ENCODE results near the gene SLC1A2.

Gene SLC1A2

GRCh38 chr11:35270342-35270741 is 149.0 kb downstream of the SLC1A2 start:
- DNase-seq (ENCODE audit: low read depth) = no peak

DNA sequence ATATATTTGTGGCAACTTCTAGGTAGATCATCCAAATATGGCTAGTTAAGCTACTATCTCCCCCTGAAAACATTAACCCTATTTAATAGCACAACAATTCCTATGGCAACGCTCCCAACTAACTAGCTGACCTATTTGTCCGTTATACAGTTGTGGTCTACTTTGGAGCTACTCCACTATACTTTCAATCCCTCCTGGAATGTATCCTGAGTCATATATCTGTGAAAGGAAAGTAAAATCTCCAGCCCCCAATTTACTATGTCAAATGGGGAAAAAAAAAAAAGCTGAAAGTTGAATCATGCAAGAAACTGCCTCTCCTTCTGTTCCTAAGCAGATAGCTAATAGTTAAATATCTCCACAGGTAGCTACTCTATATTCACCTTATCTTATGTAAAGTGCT is 151.9 kb downstream of the SLC1A2 start:
- DNase-seq (ENCODE audit: low read depth) = no peak

- no peak for DNase-seq (ENCODE audit: low read depth)
These were observed 153.5 kb downstream of the SLC1A2 start for GRCh38 chr11:35265755-35266454.

DNA sequence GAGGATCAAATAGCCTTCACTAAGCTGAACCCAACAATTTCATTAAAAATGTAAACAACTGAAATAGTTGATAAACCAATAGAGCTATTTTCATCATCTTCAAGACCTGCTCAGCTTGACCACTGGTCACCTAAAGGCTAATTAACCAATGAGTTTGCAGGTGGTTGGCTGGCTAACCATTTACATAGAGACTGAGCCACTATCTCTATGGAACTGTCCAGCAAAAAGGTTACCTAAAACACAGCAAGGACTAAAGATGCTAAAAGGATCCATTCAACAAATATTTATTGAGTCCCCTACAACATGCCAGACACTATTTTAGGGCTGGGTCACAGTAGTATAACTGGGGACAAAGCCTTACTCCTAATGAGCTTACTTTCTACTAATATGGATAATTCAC is 156.6 kb downstream of the SLC1A2 start:
- DNase-seq (ENCODE audit: low read depth) = no peak

DNA sequence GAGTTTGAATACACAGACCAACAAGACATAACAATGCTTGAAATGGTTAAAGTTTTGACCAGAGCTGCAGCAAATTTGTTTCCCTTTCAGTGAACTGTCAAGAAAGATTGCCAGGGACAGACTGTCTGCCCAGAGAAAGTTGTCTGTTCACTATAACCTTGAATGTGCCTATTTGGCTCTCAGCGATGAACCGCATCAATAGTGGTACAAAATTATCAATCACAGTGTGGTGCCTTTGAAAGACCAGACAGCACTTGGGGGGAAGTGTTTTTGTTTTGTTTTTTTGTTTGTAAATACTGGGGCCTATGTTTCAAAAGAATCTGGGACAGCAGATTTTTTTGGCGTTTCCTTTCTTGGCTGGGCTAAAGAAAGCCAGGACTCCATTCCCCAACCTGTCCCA is 157.3 kb downstream of the SLC1A2 start:
- no peak for DNase-seq (ENCODE audit: low read depth)

DNA sequence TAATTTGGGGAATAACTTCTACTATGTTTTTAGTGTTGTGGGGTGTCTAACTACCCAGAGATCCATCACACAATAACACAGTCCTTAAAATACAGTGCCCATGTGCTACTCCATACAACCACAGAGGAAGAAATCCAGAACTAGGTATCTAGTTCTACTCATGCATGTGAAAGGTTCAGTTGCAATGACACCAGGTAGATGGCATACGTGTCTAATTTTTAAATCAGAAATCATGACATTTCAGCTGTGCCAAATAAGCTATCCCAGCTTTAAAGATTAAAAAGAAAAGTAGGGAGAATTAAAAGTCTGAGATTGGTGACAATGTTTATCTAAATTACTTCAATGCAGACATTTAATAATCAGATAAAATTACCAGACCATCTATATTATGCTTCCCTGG is 158.2 kb downstream of the SLC1A2 start:
- DNase-seq (ENCODE audit: low read depth) = no peak

DNA sequence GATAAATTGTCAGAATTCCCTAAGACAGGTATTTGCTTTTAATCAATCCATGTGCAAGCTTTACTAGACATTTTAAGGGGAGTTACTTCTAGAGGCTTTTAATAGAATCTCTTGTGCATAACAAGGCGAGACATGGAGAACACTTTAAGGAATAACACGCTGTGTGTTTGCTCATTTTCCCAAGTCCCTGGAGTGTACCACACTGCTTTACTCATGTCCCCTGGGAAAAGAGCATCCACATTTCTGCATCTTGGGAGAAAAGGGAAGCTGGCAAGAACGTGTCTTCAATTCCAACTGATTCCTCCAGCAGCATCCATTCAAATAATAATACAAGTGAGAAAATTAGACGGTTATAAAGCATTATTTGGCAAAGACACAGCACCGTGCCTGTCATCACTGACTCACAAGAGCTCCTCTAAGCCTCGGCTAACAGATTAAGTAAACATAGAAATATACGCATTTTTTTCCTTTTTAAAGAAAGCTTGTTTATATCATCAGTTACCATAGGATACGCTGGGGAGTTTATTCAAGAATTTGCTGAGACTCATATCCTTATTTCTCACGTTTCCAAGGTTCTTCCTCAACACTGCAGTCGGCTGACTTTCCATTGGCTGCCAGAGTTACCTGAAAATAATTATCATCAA is 158.9 kb downstream of the SLC1A2 start:
- no peak for DNase-seq (ENCODE audit: low read depth)

GRCh38 chr11:35259529-35259928 is 159.8 kb downstream of the SLC1A2 start:
- no peak for DNase-seq (ENCODE audit: low read depth)

GRCh38 chr11:35257281-35257680 is 162.1 kb downstream of the SLC1A2 start:
- DNase-seq (ENCODE audit: low read depth) = no peak

DNA sequence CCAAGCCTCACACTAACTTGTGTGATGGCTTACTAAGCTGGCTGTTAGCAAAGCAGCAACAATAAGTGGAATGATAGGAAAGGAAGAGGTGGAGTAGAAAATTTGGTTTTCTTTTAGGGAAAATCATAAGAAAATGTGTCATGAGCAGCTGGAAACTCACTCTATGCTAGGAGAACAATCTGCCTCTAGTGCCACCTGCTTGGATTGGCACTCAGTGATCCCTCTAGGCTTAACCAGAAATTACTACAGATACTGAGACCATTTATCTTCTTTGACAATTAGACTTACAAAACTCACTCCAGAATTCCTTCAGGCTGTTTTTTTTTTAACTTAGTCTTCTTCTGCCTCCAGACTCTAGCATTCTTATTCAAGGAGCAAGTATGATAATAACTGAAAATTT is 163.1 kb downstream of the SLC1A2 start:
- no peak for DNase-seq (ENCODE audit: low read depth)

DNA sequence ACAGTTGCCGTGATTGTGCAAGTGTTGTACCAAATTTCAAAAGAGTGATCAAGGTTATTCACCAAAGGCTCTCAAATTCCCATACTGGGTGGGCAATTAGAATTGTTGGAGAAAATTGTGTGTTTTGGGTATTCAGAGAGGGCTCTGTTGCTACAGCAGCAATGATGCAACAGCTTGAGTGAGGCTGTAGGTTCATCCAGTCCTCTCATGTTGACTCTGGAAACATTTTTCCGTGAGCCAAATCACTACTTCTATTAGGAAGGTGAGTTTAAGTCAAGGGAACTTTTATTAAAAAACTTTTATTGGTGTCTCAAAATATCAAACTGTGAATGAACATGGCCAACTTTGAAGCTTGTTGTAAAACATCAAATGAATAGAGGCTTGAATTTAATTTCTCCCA is 163.8 kb downstream of the SLC1A2 start:
- DNase-seq (ENCODE audit: low read depth) = no peak

- no peak for DNase-seq (ENCODE audit: low read depth)
These were observed 166.1 kb downstream of the SLC1A2 start for GRCh38 chr11:35253237-35253636.

GRCh38 chr11:35250621-35251020 is 168.7 kb downstream of the SLC1A2 start:
- no peak for DNase-seq (ENCODE audit: low read depth)

- DNase-seq (ENCODE audit: low read depth) = no peak
These were observed 169.2 kb downstream of the SLC1A2 start for GRCh38 chr11:35250192-35250591.

DNA sequence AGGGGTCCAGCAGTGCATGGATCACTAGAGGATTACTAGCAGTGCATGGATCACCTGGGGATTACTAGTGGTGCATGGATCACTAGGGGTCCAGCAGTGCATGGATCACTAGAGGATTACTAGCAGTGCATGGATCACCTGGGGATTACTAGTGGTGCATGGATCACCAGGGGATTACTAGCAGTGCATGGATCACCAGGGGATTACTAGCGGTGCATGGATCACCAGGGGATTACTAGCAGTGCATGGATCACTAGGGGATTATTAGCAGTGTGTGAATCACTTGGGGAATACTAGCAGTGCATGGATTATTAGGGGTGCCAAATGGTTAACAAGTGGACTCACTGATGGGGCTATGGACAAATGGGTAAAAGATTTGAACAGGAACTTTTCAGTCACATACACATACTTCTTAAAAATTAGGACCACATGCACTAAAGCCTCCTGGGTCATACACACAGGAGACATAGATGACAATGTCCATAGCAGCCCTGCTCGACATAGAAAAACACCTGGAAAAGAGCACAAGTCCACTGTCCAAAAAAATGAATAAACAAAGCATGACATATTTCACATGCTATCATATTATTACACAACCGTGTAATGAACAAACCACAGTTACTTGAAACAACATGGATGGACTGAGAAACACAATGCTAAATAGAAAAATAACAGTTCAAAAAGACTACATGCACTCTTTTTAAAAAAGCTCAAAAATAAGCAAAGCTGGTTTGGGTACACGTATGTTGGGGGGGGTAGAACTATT is 170.6 kb downstream of the SLC1A2 start:
- DNase-seq (ENCODE audit: low read depth) = no peak

- DNase-seq (ENCODE audit: low read depth) = no peak
These were observed 171.5 kb downstream of the SLC1A2 start for GRCh38 chr11:35247863-35248262.

- DNase-seq (ENCODE audit: low read depth) = no peak
These were observed 171.9 kb downstream of the SLC1A2 start for GRCh38 chr11:35247428-35247827.

DNA sequence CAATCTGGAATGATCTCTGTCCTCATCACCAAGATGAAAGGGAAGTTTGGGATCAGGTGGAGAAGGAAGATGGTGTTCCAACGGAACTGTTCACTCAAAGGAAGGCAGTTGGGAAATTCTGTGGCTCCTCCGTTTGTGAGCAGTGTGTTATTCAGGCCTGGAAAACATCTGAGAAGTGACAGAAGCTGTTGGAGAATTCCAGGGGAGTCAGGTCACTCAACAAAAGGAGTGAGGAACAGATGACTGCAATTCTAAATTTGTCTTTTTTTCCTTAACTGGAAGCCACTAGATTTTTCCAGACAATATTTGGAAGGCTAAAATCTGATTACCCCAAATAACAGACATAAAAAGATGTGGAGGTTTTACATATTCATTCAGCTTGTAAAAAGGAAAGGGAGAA is 172.6 kb downstream of the SLC1A2 start:
- DNase-seq (ENCODE audit: low read depth) = no peak

DNA sequence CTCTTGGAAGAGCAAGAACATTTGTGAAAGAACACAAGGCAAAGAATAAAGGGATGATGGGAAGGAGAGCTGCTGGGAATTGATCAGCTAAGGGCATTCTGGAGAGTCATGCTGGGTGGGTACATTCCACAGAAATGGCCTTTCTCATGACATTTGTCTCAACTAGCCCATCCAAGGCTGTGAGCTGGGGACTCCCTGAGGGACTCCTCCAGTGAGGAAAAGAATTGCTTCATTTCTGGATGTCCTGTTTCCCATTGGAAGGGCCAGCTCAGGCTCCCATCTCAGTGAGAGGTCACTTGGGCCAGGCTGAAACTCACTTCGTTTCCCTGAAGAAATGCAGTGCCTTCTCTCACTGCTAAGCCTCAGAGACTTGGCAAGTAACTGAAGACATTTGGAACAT is 173.6 kb downstream of the SLC1A2 start:
- DNase-seq (ENCODE audit: low read depth) = no peak

- DNase-seq (ENCODE audit: low read depth) = no peak
These were observed 174.3 kb downstream of the SLC1A2 start for GRCh38 chr11:35245056-35245455.

DNA sequence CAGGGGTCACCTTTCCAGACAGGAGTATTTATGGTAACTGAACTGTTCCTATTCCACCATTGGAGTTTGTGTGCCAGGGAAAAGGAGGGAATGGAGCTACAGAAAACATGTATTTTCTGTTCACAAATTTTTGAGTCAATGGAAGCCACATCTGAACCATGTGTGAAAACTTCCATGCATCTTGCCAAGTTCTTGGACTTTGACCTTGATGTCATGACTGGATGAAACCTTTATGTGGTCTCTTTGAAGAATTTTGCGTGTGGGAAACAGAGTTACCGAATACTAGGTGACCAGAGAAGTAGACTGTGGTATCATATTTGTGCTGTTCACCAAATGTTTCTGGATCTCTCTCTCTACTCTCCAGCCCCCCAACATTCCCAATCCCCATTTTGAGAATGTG is 175.6 kb downstream of the SLC1A2 start:
- no peak for DNase-seq (ENCODE audit: low read depth)

GRCh38 chr11:35242412-35243242 is 176.7 kb downstream of the SLC1A2 start:
- DNase-seq (ENCODE audit: low read depth) = no peak

All from stimulated activated CD8-positive, alpha-beta memory T cell treated with anti-CD3 and anti-CD28 coated beads, Interleukin-7, amount 100 ng/mL, for 24 hours (primary cell).